Spleen (tissue), 7 donors: ENCODE results near the gene LTN1.

Experiments
- CTCF ChIP-seq, 11 experiments: fragments of 200-600 bp in 7 of 11; fragments of 450-650 bp in 4 of 11; sonication (generic) in 4 of 11; IDR thresholded peaks in 8 of 11; conservative IDR thresholded peaks in 3 of 11; 1 replicate in 7 of 11; 2 replicates in 4 of 11; pipeline versions ENCODE4 v1.4.0 to v1.8.0; 2016 to 2021; ENCODE audit warnings: antibody characterized with exemption in 11 of 11, inconsistent platforms in 4 of 11, mild to moderate bottlenecking in 1 of 11
- POLR2A ChIP-seq, 3 donors: fragments of 450-650 bp; IDR thresholded peaks; one replicate each; pipeline ENCODE4 v1.5.1; 2017; ENCODE audit warnings: antibody characterized with exemption in 3 of 3, mild to moderate bottlenecking in 1 of 3
- POLR2AphosphoS5 ChIP-seq, 3 donors: sonication (generic); formaldehyde crosslinking; IDR thresholded peaks; one replicate each; pipeline ENCODE4 v1.5.1; 2017; ENCODE audit warnings: antibody characterized with exemption in 3 of 3
- donor health status: DM: no; HTN: no; CAD: no; lungs with moderate emphysema.
- donor health status: DM: no; HTN: no; CAD: no.
- donor health status: DM: no; HTN: no; CAD: no.

GRCh38 chr21:29018540-29018939, 25.9 kb upstream of the LTN1 start:
- TF ChIP-seq CTCF (IDR thresholded peaks at IDR 0.05 in 8 of 11, conservative IDR thresholded peaks at IDR 0.05 in 3 of 11) (no peak), POLR2A (IDR thresholded peaks at IDR 0.05) (no peak), POLR2AphosphoS5 (IDR thresholded peaks at IDR 0.05) (no peak)
